DND-41 (cell line): ENCODE results near the gene MCTP2.

Source experiments
- ATAC-seq: fragments of 200-7000 bp; cut with Tn5 transposase; 3 replicates; pipeline ENCODE4 v1.9.1; 2021; ENCODE audit warnings: low read depth; ENCODE audit not compliant: insufficient read depth
- DNase-seq: peaks from one replicate; pipeline ENCODE4 v3.0.0-alpha.2; 2020
- H2AFZ ChIP-seq: 2 replicates; pipeline ENCODE4 v1.6.0; 2012; ENCODE audit warnings: low read depth, low read length
- H3K27ac ChIP-seq: 2 replicates; pipeline ENCODE4 v1.5.1; 2012; ENCODE audit warnings: low read length, inconsistent platforms
- H3K27me3 ChIP-seq: fragments of 200-600 bp; sonication (generic); 2 replicates; pipeline ENCODE4 v1.6.0; 2012; ENCODE audit warnings: low read length, mild to moderate bottlenecking, inconsistent platforms; ENCODE audit not compliant: insufficient read depth, poor library complexity
- H3K36me3 ChIP-seq: 2 replicates; pipeline ENCODE4 v1.5.1; 2012; ENCODE audit warnings: low read length, inconsistent platforms; ENCODE audit not compliant: insufficient read depth
- H3K4me1 ChIP-seq: 2 replicates; pipeline ENCODE4 v1.5.1; 2012; ENCODE audit warnings: mild to moderate bottlenecking, low read length; ENCODE audit not compliant: insufficient read depth
- H3K4me2 ChIP-seq: 2 replicates; pipeline ENCODE4 v1.6.0; 2012; ENCODE audit warnings: mild to moderate bottlenecking, moderate library complexity, low read length, inconsistent platforms; ENCODE audit not compliant: insufficient read depth
- H3K4me3 ChIP-seq, 2 experiments: fragments of 200-600 bp in 1 of 2; shearing (Covaris generic) in 1 of 2; 2 replicates each; pipeline ENCODE4 v1.5.1; 2012 to 2016; ENCODE audit warnings: inconsistent platforms in 2 of 2, low read length in 2 of 2, mild to moderate bottlenecking in 2 of 2, low read depth in 1 of 2, moderate library complexity in 1 of 2
- H3K79me2 ChIP-seq: 2 replicates; pipeline ENCODE4 v1.6.0; 2012; ENCODE audit warnings: low read length, inconsistent platforms; ENCODE audit not compliant: insufficient read depth
- H3K9ac ChIP-seq: 2 replicates; pipeline ENCODE4 v1.6.0; 2012; ENCODE audit warnings: low read depth, mild to moderate bottlenecking, inconsistent platforms, low read length, moderate library complexity
- H3K9me3 ChIP-seq: 2 replicates; pipeline ENCODE4 v1.5.1; 2012; ENCODE audit warnings: low read length, moderate library complexity, mild to moderate bottlenecking, inconsistent platforms; ENCODE audit not compliant: insufficient read depth, severe bottlenecking
- H4K20me1 ChIP-seq: 2 replicates; pipeline ENCODE4 v1.6.0; 2012; ENCODE audit warnings: low read length; ENCODE audit not compliant: insufficient read depth
- CTCF ChIP-seq: IDR thresholded peaks from 2 replicates; pipeline ENCODE4 v1.5.1; 2012; ENCODE audit warnings: borderline replicate concordance, low read length, moderate library complexity, mild to moderate bottlenecking; ENCODE audit not compliant: poor library complexity, severe bottlenecking; ENCODE audit errors: extremely low read depth
- EZH2 ChIP-seq: IDR thresholded peaks from 3 replicates; pipeline ENCODE4 v1.6.1; 2012; ENCODE audit warnings: borderline replicate concordance, low read depth, mild to moderate bottlenecking, moderate library complexity, low read length, inconsistent platforms; ENCODE audit not compliant: severe bottlenecking

Gene MCTP2

GRCh38 chr15:94386351-94386750, 155.0 kb downstream of the MCTP2 start:
- Histone ChIP-seq H3K4me1 (peaks cover 12% of the 10 kb centered on the region), H3K36me3 (no peaks in the 10 kb centered on the region), H3K9ac (no peak overlapping the region), H3K27me3 (no peaks in the 10 kb centered on the region), H3K27ac (no peak overlapping the region), H2AFZ (no peak overlapping the region), H3K4me3 (no peak overlapping the region), H4K20me1 (no peaks in the 10 kb centered on the region), H3K9me3 (no peaks in the 10 kb centered on the region), H3K4me2 (no peak overlapping the region), H3K79me2 (no peaks in the 10 kb centered on the region)
- DNase-seq (no peak), ATAC-seq (no peak)
- TF ChIP-seq EZH2: no peak
- TF ChIP-seq CTCF: no peak

GRCh38 chr15:94387442-94387841, 156.1 kb downstream of the MCTP2 start:
- Histone ChIP-seq H3K27ac (no peak overlapping the region), H3K4me2 (no peak overlapping the region), H3K9me3 (no peaks in the 10 kb centered on the region), H4K20me1 (no peaks in the 10 kb centered on the region), H2AFZ (no peak overlapping the region), H3K4me1 (peaks cover 12% of the 10 kb centered on the region), H3K9ac (no peak overlapping the region), H3K27me3 (no peaks in the 10 kb centered on the region), H3K36me3 (no peaks in the 10 kb centered on the region), H3K4me3 (no peak overlapping the region), H3K79me2 (no peaks in the 10 kb centered on the region)
- TF ChIP-seq CTCF (no peak), EZH2 (no peak)
- no peak for ATAC-seq
- no peak for DNase-seq

- DNase-seq: peak; percentile 61
Observed at GRCh38 chr15:94387849-94388441, 156.6 kb downstream of the MCTP2 start.

More at GRCh38 chr15:94387849-94388441, 156.6 kb downstream of the MCTP2 start:
- Histone ChIP-seq H3K27me3 (no peaks in the 10 kb centered on the region), H2AFZ (no peak overlapping the region), H3K9me3 (no peaks in the 10 kb centered on the region), H3K79me2 (no peaks in the 10 kb centered on the region), H4K20me1 (no peaks in the 10 kb centered on the region), H3K4me2 (no peak overlapping the region; the same call in 1 of the 2 replicates), H3K4me3 (no peak overlapping the region), H3K36me3 (no peaks in the 10 kb centered on the region), H3K9ac (no peak overlapping the region), H3K27ac (no peak overlapping the region), H3K4me1 (peaks cover 12% of the 10 kb centered on the region)
- no peak for TF ChIP-seq CTCF
- TF ChIP-seq EZH2: no peak
- ATAC-seq: peak; percentile 80
